Transverse colon (tissue), 4 donors: ENCODE results near the gene MARCHF3.

ENCODE experiments used
- CTCF ChIP-seq, 5 experiments: fragments of 200-600 bp in 3 of 5; fragments of 450-650 bp in 2 of 5; sonication (generic) in 3 of 5; IDR thresholded peaks; 1 replicate in 2 of 5; 2 replicates in 3 of 5; pipeline ENCODE4 v1.5.1; 2016 to 2017; ENCODE audit warnings: antibody characterized with exemption in 5 of 5, inconsistent platforms in 3 of 5, mild to moderate bottlenecking in 2 of 5, moderate library complexity in 1 of 5
- POLR2AphosphoS5 ChIP-seq, 3 donors: sonication (generic); formaldehyde crosslinking; IDR thresholded peaks; one replicate each; pipeline ENCODE4 v1.6.1; 2016; ENCODE audit warnings: antibody characterized with exemption in 3 of 3

GRCh38 chr5:126848253-126848652 lies 182.1 kb downstream of the MARCHF3 start:
- TF ChIP-seq POLR2AphosphoS5 (IDR thresholded peaks at IDR 0.05): no peak
- TF ChIP-seq CTCF (IDR thresholded peaks at IDR 0.05): no peak
